Measurements from ENCODE around the gene GATA2.

- no peak for TF ChIP-seq POLR2A (IDR thresholded peaks at IDR 0.05)
- no peak for TF ChIP-seq CTCF (IDR thresholded peaks at IDR 0.05)
- TF ChIP-seq POLR2AphosphoS5 (IDR thresholded peaks at IDR 0.05) = no peak
These were observed 44.2 kb upstream of the GATA2 start for GRCh38 chr3:128537091-128537703.
